K562 (cell line): ENCODE results near the gene RNASEH2C. TPM values are rescaled to one million over a fixed set of nuclear protein-coding genes. Genes with fewer than 3 reads are reported as not detected.

Experiments
- BDP1 ChIP-seq: IDR thresholded peaks from 3 replicates; pipeline ENCODE4 v1.6.1; 2011; ENCODE audit not compliant: insufficient read length, insufficient read depth
- FOS ChIP-seq: IDR thresholded peaks from 3 replicates; pipeline ENCODE4 v1.6.1; 2011; ENCODE audit not compliant: insufficient read length; ENCODE audit errors: extremely low read depth
- HDAC1 ChIP-seq, 2 experiments: fragments of 450-650 bp; IDR thresholded peaks; 2 replicates each; pipeline ENCODE4 v1.6.1; 2016 to 2017; ENCODE audit warnings: inconsistent platforms in 1 of 2, mild to moderate bottlenecking in 1 of 2, moderate library complexity in 1 of 2
- HDAC3 ChIP-seq: fragments of 450-650 bp; IDR thresholded peaks from 2 replicates; pipeline ENCODE4 v1.6.1; 2018; ENCODE audit warnings: borderline replicate concordance, mild to moderate bottlenecking, moderate library complexity; ENCODE audit not compliant: partially characterized antibody
- TEAD1 ChIP-seq, 2 experiments: fragments of 450-650 bp in 1 of 2; sonication (generic) in 1 of 2; formaldehyde crosslinking; IDR thresholded peaks; 2 replicates each; pipeline versions ENCODE4 v1.4.0 to v1.8.0; 2020 to 2022; ENCODE audit warnings: mild to moderate bottlenecking in 2 of 2, missing genetic modification reagents in 1 of 2
- ZBTB7A ChIP-seq: IDR thresholded peaks from 2 replicates; pipeline ENCODE4 v1.6.1; 2011; ENCODE audit warnings: low read depth, mild to moderate bottlenecking, low read length, moderate library complexity, borderline replicate concordance; ENCODE audit not compliant: control insufficient read depth
- ZNF224 ChIP-seq: sonication (generic); formaldehyde crosslinking; IDR thresholded peaks from 2 replicates; pipeline ENCODE4 v1.8.0; 2022; ENCODE audit warnings: mild to moderate bottlenecking, missing genetic modification reagents
- polyA plus RNA-seq, 8 experiments: library from polyadenylated mRNA; depleted of rRNA in 4 of 8; stranded (reverse) in 5 of 8; unstranded in 3 of 8; fragments of >200 nt; fragmentation: Nextera tagmentation in 2 of 8; fragmentation: Illumina TruSeq in 1 of 8; extraction: Ambion mirVana in 2 of 8; extraction: Trizol in 1 of 8; gene quantifications; 2 replicates each; pipeline versions ENCODE4 v1.2.1 to v1.2.3, GENCODE V29; 2011 to 2014; ENCODE audit warnings: inconsistent platforms in 1 of 8, missing spikeins in 1 of 8
- total RNA-seq, 7 experiments: library from RNA; depleted of rRNA in 6 of 7; stranded (reverse); fragments of >200 nt in 6 of 7; fragmentation: Illumina TruSeq in 2 of 7; extraction: Trizol in 2 of 7; gene quantifications; 2 replicates each; pipeline versions ENCODE4 v1.2.1 to v1.2.3, GENCODE V29; 2011 to 2021; ENCODE audit warnings: low replicate concordance in 1 of 7
- TF ChIP-seq, protein P1 (sequence below), 2 experiments: fragments of 450-650 bp in 1 of 2; sonication (generic) in 1 of 2; formaldehyde crosslinking in 1 of 2; IDR thresholded peaks in 1 of 2; conservative IDR thresholded peaks in 1 of 2; 2 replicates each; pipeline versions ENCODE4 v1.6.1 to v1.8.1; 2016 to 2023; ENCODE audit warnings: mild to moderate bottlenecking in 2 of 2, moderate library complexity in 2 of 2, inconsistent platforms in 1 of 2, missing genetic modification reagents in 1 of 2
- TF ChIP-seq, protein P2 (sequence below), 2 experiments: fragments of 450-650 bp; IDR thresholded peaks; 2 replicates each; pipeline ENCODE4 v1.6.1; 2018; ENCODE audit warnings: mild to moderate bottlenecking in 2 of 2, low read depth in 1 of 2; ENCODE audit not compliant: partially characterized antibody in 2 of 2
- TF ChIP-seq, protein P3 (sequence below): fragments of 450-650 bp; formaldehyde crosslinking; IDR thresholded peaks from 2 replicates; pipeline ENCODE4 v1.4.0; 2022; ENCODE audit warnings: missing genetic modification characterization
- TF ChIP-seq, protein P4 (sequence below): fragments of 250-450 bp; sonication (Bioruptor Pico); IDR thresholded peaks from 2 replicates; pipeline ENCODE4 v1.5.0; 2020; ENCODE audit warnings: mild to moderate bottlenecking
- TF ChIP-seq, protein P5 (sequence below), 2 experiments: fragments of 150-350 bp in 1 of 2; IDR thresholded peaks; 2 replicates each; pipeline ENCODE4 v1.6.1; 2012 to 2016; ENCODE audit warnings: low read depth in 2 of 2, low read length in 2 of 2, mild to moderate bottlenecking in 1 of 2, moderate library complexity in 1 of 2

The RNASEH2C gene
- total and polyA plus RNA-seq, 9 of the 15 experiments (the other 6 are each of a cell fraction or from before 2014, with no cell fraction given), result 5.4 to 78.2 (median 15.6) TPM

DNA sequence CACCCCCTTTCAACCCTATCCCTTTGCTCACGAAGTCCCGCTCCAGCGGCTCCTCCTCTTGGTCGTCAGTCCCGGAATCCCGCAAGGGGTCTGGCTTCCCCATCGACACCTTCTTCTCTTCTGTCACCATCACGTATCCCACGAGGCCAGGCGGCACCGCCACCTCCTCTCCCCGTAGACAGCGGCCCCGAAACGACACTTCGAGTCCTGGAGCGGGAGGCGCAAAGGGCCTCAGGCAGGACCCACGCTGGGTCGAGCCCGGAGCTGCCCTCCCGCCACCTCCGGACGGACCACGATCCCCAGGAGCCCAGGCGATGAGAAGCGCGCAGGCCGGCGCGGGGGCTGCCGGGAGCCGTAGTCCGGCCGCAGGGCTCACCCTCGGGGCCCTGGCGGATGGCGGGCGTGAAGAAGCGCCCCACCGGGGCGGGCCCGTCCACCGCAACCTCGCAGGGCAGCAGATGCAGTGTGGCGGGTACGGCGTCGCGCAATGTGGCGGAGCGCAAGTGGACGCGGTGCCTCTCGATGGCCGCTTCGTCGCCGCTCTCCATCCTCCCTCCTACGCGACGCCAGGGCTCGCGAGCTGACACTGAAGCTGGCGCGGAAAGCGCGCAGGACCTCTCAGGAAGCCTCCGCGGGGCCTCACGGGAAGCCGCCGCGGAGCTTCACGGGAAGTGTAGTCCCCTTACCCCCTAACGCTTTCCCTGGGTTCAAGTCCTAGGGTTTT lies at the start of gene RNASEH2C (continued):
- no peak for TF ChIP-seq ZNF224 (CRISPR knock-in tag)
- TF ChIP-seq, protein P1, sequence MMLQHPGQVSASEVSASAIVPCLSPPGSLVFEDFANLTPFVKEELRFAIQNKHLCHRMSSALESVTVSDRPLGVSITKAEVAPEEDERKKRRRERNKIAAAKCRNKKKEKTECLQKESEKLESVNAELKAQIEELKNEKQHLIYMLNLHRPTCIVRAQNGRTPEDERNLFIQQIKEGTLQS (IDR thresholded peaks at IDR 0.05), result no peak
- TF ChIP-seq, protein P1 (CRISPR knock-in tag; conservative IDR thresholded peaks at IDR 0.05), result no peak
- TF ChIP-seq, protein P2, sequence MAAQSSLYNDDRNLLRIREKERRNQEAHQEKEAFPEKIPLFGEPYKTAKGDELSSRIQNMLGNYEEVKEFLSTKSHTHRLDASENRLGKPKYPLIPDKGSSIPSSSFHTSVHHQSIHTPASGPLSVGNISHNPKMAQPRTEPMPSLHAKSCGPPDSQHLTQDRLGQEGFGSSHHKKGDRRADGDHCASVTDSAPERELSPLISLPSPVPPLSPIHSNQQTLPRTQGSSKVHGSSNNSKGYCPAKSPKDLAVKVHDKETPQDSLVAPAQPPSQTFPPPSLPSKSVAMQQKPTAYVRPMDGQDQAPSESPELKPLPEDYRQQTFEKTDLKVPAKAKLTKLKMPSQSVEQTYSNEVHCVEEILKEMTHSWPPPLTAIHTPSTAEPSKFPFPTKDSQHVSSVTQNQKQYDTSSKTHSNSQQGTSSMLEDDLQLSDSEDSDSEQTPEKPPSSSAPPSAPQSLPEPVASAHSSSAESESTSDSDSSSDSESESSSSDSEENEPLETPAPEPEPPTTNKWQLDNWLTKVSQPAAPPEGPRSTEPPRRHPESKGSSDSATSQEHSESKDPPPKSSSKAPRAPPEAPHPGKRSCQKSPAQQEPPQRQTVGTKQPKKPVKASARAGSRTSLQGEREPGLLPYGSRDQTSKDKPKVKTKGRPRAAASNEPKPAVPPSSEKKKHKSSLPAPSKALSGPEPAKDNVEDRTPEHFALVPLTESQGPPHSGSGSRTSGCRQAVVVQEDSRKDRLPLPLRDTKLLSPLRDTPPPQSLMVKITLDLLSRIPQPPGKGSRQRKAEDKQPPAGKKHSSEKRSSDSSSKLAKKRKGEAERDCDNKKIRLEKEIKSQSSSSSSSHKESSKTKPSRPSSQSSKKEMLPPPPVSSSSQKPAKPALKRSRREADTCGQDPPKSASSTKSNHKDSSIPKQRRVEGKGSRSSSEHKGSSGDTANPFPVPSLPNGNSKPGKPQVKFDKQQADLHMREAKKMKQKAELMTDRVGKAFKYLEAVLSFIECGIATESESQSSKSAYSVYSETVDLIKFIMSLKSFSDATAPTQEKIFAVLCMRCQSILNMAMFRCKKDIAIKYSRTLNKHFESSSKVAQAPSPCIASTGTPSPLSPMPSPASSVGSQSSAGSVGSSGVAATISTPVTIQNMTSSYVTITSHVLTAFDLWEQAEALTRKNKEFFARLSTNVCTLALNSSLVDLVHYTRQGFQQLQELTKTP (IDR thresholded peaks at IDR 0.05; ENCODE audit: low read depth in 1 of 2, partially characterized antibody in 2 of 2), result peak in 1 of 2 experiments; percentile 96
- TF ChIP-seq HDAC3, result no peak
- no peak for TF ChIP-seq FOS
- TF ChIP-seq, protein P3, sequence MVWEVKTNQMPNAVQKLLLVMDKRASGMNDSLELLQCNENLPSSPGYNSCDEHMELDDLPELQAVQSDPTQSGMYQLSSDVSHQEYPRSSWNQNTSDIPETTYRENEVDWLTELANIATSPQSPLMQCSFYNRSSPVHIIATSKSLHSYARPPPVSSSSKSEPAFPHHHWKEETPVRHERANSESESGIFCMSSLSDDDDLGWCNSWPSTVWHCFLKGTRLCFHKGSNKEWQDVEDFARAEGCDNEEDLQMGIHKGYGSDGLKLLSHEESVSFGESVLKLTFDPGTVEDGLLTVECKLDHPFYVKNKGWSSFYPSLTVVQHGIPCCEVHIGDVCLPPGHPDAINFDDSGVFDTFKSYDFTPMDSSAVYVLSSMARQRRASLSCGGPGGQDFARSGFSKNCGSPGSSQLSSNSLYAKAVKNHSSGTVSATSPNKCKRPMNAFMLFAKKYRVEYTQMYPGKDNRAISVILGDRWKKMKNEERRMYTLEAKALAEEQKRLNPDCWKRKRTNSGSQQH (CRISPR knock-in tag), result no peak
- peak in 1 of 2 experiments; percentile 78; a peak in 2 of 4 replicates for TF ChIP-seq HDAC1 (IDR thresholded peaks at IDR 0.05)
- no peak for TF ChIP-seq TEAD1 (CRISPR knock-in tag; IDR thresholded peaks at IDR 0.05)
- TF ChIP-seq ZBTB7A, result peak; percentile 13; the same call in 1 of the 2 replicates
- no peak for TF ChIP-seq BDP1
- TF ChIP-seq, protein P4, sequence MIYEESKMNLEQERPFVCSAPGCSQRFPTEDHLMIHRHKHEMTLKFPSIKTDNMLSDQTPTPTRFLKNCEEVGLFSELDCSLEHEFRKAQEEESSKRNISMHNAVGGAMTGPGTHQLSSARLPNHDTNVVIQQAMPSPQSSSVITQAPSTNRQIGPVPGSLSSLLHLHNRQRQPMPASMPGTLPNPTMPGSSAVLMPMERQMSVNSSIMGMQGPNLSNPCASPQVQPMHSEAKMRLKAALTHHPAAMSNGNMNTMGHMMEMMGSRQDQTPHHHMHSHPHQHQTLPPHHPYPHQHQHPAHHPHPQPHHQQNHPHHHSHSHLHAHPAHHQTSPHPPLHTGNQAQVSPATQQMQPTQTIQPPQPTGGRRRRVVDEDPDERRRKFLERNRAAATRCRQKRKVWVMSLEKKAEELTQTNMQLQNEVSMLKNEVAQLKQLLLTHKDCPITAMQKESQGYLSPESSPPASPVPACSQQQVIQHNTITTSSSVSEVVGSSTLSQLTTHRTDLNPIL (CRISPR knock-in tag), result no peak
- TF ChIP-seq, protein P5, sequence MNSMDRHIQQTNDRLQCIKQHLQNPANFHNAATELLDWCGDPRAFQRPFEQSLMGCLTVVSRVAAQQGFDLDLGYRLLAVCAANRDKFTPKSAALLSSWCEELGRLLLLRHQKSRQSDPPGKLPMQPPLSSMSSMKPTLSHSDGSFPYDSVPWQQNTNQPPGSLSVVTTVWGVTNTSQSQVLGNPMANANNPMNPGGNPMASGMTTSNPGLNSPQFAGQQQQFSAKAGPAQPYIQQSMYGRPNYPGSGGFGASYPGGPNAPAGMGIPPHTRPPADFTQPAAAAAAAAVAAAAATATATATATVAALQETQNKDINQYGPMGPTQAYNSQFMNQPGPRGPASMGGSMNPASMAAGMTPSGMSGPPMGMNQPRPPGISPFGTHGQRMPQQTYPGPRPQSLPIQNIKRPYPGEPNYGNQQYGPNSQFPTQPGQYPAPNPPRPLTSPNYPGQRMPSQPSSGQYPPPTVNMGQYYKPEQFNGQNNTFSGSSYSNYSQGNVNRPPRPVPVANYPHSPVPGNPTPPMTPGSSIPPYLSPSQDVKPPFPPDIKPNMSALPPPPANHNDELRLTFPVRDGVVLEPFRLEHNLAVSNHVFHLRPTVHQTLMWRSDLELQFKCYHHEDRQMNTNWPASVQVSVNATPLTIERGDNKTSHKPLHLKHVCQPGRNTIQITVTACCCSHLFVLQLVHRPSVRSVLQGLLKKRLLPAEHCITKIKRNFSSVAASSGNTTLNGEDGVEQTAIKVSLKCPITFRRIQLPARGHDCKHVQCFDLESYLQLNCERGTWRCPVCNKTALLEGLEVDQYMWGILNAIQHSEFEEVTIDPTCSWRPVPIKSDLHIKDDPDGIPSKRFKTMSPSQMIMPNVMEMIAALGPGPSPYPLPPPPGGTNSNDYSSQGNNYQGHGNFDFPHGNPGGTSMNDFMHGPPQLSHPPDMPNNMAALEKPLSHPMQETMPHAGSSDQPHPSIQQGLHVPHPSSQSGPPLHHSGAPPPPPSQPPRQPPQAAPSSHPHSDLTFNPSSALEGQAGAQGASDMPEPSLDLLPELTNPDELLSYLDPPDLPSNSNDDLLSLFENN (IDR thresholded peaks at IDR 0.05; ENCODE audit: low read depth in 2 of 2, low read length in 2 of 2), result no peak
